Testis (tissue), 2 donors: ENCODE data around the gene AFG1L.

ENCODE experiments used
- POLR2A ChIP-seq: fragments of 450-650 bp; IDR thresholded peaks from one replicate; pipeline ENCODE4 v1.6.1; 2017; ENCODE audit warnings: antibody characterized with exemption, mild to moderate bottlenecking, moderate library complexity
- TF ChIP-seq, protein P1 (sequence below), 3 experiments: fragments of 450-650 bp in 2 of 3; fragments of 200-600 bp in 1 of 3; sonication (generic) in 1 of 3; IDR thresholded peaks; one replicate each; pipeline ENCODE4 v1.5.1; 2016 to 2019; ENCODE audit warnings: antibody characterized with exemption in 3 of 3, mild to moderate bottlenecking in 2 of 3, moderate library complexity in 1 of 3

DNA sequence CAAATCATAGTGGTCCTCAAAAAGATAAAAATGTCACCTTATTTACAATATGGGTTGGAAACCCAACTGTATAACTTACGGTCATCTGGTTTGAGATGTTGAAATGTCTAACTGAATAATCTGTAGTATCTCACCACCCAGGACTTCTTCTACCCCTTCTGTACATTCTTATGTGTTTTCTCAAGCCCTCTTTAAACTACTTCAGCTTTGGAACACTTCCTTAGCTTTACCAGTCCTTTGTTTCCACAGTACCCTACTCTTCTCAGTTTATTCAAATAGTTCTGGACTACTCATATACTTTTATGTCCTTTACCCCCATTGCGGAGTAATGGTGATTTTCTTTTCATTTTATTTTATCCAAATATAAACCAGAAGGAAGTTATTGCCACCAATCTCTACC lies 137.3 kb downstream of the AFG1L start:
- TF ChIP-seq, protein P1, sequence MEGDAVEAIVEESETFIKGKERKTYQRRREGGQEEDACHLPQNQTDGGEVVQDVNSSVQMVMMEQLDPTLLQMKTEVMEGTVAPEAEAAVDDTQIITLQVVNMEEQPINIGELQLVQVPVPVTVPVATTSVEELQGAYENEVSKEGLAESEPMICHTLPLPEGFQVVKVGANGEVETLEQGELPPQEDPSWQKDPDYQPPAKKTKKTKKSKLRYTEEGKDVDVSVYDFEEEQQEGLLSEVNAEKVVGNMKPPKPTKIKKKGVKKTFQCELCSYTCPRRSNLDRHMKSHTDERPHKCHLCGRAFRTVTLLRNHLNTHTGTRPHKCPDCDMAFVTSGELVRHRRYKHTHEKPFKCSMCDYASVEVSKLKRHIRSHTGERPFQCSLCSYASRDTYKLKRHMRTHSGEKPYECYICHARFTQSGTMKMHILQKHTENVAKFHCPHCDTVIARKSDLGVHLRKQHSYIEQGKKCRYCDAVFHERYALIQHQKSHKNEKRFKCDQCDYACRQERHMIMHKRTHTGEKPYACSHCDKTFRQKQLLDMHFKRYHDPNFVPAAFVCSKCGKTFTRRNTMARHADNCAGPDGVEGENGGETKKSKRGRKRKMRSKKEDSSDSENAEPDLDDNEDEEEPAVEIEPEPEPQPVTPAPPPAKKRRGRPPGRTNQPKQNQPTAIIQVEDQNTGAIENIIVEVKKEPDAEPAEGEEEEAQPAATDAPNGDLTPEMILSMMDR (IDR thresholded peaks at IDR 0.05), result no peak
- no peak for TF ChIP-seq POLR2A
